ENCODE results near the gene DIDO1. TPM values are rescaled to one million over a fixed set of nuclear protein-coding genes. Genes with fewer than 3 reads are reported as not detected.

DIDO1 gene
- 58.5 and 61.2 TPM in 2 replicates for total RNA-seq

DNA sequence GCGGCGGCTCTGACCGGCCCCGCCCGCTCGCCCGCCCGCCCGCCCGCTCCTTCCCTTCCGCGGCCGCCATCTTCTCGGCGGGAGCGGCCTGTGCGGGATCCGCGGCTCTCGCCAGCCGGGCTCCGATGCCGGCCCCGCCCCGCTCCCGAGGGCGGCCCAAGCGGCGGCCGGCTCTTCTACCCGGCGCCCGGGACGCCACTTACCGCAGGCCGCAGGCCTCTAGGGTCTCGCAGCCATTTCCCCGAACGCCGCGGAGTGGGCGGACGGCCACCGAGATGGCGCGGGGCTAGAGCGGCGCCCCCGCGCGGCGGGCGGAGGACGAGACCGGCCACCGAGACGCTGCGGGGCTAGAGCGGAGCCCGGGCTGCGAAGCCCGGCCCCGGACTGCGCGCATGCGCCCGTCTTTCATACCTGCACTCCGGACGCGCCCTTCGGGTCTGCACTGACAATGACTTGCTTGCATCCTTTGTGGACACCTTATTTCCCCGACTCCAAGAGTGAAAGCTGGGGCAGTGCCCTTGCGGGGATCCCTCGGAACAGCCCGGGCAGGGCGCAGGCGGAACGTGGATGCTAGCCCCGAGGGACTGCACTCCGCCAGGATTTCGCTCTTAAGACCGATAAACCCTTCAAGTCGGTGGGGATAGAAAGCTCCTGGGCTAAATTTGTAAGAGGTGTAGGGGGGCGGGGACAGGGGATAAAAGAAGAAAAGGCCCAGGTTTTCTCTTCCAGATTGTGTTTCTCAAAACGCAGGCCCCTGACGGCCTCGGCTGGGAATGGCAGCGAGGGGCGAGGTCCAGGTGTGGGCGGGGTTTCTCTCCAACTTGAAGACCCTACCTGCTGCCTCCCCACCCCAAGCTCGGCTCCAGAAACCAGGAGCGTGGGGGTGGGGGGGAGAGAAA lies at the start of gene DIDO1:
Gene DIDO1, minus strand, starts transcription at position 277 of the 899 bp plus-strand sequence.
- intact Hi-C loops (cut with micrococcal nuclease): no loop called here
- peak; percentile 97 for DNase-seq
- Mint-ChIP-seq H3K9me3 (no peaks in the 10 kb centered on the region), H3K27me3 (no peaks in the 10 kb centered on the region), H3K36me3 (ENCODE audit: low read depth) (peaks cover 12% of the 10 kb centered on the region), H3K4me3 (peak within 1 kb of the TSS; percentile 85), H3K27ac (peak within 1 kb of the TSS; percentile 96), H3K4me1 (peaks cover 56% of the 10 kb centered on the region)

DNA sequence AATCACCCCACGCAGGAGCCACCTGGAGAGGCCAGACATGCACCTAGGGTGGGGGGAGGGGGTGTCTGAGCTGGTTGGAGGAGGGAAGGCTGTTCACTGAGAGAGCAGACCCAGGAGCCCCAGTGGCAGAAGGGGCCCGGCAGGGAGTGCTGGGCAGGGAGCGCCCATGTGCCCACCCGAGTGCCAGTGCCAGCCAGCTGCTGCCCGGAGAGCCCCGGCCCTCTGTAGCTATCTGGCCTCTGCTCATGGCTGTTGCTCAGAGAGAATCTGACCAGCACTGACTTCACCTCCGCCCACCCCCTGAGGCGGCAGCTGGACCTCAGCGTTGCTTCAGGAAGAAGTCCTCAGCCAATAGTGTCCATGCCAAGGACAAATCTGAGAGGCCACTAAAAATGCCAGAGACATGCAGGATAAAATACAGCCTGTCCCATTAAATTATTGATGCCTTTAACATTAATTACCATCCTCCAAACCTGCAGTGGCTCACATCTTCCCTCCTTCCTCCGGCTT lies 49.0 kb upstream of the DIDO1 start:
- peaks cover 29% of the 10 kb centered on the region for H3K4me1 Mint-ChIP-seq
- peaks cover 55% of the 10 kb centered on the region for H3K27me3 Mint-ChIP-seq
- no peaks in the 10 kb centered on the region for H3K36me3 Mint-ChIP-seq (ENCODE audit: low read depth)
- DNase-seq: no peak
- intact Hi-C loops (cut with micrococcal nuclease): no loop called here
- H3K4me3 Mint-ChIP-seq: no peak overlapping the region
- no peak overlapping the region for H3K27ac Mint-ChIP-seq
- no peaks in the 10 kb centered on the region for H3K9me3 Mint-ChIP-seq

DNA sequence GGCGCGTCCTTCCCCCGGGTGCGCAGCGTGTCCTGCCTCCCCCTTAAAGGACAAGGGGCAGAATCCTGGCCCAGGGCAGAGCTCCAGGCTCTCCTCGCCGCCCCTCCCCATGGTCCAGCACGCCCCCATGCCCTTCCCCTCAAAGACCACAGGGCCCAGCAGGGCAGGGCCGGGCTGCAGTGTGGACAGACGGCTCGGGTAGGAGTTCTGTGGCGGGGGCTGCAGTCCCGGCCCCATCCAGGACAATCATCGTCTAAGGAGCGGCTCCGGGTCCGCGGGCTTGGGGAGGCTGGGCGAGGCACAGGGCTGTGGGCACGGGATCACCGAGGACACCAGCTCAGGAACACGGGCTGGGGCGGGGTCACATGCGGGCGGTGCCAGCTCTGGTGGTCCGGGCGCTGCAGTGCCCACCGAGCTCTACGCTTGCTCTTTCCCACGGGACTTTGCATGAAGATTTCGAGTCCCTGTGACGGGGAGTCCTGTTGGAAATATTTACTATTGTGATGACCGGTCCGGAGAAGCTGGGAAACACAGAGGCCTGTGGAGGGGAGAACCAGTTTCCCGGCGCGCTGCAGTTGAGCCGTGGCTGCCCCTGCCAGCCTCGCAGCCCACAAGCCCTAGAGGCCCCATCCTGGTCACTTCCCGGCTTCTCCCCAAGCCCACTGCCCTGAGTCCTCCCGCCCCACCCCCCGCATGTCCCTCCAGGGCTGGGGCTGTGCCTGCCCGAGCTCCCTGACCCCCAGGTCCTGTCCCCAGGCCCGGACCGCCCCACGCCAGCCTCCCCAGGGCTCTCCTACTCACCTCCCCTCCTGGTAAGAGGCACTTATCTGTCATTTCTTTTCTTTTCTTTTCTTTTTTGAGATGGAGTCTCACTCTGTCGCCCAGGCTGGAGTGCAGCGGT lies 46.8 kb upstream of the DIDO1 start:
- Mint-ChIP-seq H3K36me3 (ENCODE audit: low read depth) (no peaks in the 10 kb centered on the region), H3K9me3 (no peaks in the 10 kb centered on the region), H3K27ac (peak overlapping the region; percentile 39), H3K4me3 (no peak overlapping the region), H3K27me3 (peaks cover 43% of the 10 kb centered on the region), H3K4me1 (peaks cover 25% of the 10 kb centered on the region)
- no peak for DNase-seq
- intact Hi-C loops (cut with micrococcal nuclease): loop anchor here (1.0 kb wide), 1 partner anchor 36 kb away; no protein-coding TSS in a partner anchor

DNA sequence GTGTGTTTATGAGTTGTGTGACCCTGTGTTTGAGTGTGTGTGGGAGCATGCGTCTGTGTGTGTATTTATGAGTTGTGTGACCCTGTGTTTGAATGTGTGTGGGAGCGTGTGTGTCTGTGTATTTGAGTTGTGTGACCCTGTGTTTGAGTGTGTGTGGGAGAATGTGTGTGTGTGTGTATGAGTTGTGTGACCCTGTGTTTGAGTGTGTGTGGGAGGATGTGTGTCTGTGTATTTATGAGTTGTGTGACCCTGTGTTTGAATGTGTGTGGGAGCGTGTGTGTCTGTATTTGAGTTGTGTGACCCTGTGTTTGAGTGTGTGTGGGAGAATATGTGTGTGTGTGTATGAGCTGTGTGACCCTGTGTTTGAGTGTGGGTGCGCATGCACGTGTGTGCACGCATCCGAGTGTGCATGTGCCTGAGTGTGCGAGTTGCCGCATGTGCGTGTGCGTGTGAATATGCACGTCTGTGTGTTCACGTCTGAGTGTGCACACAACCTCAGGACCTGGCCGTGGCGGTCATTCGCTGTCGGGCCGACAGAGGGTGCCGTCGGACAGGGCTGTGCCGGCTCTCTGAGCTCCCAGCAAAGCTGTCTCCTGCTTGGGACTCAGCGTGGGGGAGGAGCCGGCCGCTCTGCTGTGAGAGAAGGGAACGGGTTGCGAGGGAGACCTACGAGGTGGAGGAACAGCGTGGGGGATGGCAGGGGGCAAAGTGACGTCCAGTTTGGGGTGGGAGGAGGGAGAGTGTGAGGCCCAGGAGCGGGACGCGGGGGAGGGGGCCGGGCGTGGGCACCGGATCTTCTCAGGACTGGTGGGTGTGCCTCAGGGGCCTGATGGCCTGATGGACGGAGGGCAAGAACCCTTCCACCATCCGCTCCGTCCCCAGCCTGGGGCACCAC lies 45.9 kb upstream of the DIDO1 start:
- peak overlapping the region; percentile 56 for H3K4me3 Mint-ChIP-seq
- H3K27me3 Mint-ChIP-seq: peaks cover 43% of the 10 kb centered on the region
- intact Hi-C loops (cut with micrococcal nuclease): loop anchor here (1.0 kb wide), 1 partner anchor 37 kb away; no protein-coding TSS in a partner anchor
- peaks cover 20% of the 10 kb centered on the region for H3K4me1 Mint-ChIP-seq
- DNase-seq: peak; percentile 96
- H3K9me3 Mint-ChIP-seq: no peaks in the 10 kb centered on the region
- H3K36me3 Mint-ChIP-seq (ENCODE audit: low read depth): no peaks in the 10 kb centered on the region
- peak overlapping the region; percentile 29 for H3K27ac Mint-ChIP-seq

DNA sequence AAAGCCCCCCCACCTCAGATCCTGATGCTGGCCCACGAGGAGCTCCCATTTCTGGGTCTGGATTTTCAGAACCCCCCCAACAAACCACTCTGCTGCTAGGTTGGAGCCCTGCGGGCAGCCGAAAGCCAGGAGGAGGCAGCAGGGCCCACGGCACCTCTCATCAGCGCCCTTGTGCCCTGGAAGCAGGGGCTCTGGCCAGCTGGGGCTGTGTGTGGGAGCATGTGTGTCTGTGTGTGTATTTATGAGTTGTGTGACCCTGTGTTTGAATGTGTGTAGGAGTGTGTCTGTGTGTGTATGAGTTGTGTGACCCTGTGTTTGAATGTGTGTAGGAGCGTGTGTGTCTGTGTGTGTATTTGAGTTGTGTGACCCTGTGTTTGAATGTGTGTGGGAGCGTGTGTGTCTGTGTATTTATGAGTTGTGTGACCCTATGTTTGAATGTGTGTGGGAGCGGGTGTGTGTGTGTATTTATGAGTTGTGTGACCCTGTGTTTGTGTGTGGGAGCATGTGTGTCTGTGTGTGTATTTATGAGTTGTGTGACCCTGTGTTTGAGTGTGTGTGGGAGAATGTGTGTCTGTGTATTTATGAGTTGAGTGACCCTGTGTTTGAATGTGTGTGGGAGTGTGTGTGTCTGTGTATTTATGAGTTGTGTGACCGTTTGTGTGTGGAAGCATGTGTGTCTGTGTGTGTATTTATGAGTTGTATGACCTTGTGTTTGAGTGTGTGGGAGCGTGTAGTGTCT lies 45.1 kb upstream of the DIDO1 start:
- DNase-seq: no peak
- H3K4me3 Mint-ChIP-seq: no peak overlapping the region
- no peaks in the 10 kb centered on the region for H3K36me3 Mint-ChIP-seq (ENCODE audit: low read depth)
- no peaks in the 10 kb centered on the region for H3K9me3 Mint-ChIP-seq
- H3K27ac Mint-ChIP-seq: peak overlapping the region; percentile 11
- peaks cover 39% of the 10 kb centered on the region for H3K27me3 Mint-ChIP-seq
- peaks cover 17% of the 10 kb centered on the region for H3K4me1 Mint-ChIP-seq
- intact Hi-C loops (cut with micrococcal nuclease): no loop called here

DNA sequence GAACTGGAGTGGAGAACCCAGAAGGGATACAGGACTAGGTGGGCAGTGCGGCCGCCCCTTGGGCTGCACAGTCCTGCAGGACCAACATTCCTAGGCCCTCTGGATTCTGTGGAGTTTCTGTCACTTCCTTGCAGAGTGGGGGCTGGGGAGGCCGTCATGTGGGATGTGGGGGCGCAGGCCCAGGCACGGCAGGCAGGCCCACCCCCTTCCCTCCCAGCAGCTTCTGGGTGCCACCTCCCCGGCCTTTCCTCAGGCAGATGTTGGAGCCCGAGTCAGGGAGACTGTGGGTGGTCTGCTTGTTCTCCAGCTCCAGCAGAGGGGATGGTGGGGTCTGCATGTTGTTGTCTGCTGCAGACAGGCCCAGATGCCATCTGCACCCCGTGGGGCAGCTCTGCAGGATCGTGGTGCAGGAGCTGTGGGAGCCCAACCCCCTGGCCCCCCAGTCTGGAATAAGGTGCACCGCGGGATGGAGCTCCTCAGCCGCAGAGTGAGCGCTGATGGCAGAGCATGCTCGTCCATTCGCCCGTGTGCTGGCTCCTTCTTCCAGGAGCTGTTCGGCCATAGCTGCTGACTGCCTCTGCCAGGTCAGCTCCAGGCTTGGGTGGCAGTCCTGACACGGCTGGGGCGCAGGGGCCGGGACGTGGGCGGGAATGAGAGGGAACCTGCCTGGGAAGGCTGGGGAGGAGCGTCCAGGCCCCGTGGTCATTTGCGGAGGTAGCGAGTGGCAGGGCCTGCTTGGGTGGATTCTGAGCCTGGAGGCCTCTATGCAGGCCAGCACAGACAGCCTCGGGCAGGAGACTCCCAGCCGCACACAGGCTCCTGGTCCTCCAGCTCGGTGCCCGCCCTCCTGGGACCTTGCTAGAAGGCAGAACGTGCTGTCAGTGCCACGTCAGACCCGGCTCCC lies 44.3 kb upstream of the DIDO1 start:
- DNase-seq: no peak
- Mint-ChIP-seq H3K27me3 (peaks cover 35% of the 10 kb centered on the region), H3K4me1 (peaks cover 14% of the 10 kb centered on the region), H3K9me3 (no peaks in the 10 kb centered on the region), H3K27ac (no peak overlapping the region), H3K36me3 (ENCODE audit: low read depth) (peaks cover 1% of the 10 kb centered on the region), H3K4me3 (no peak overlapping the region)
- intact Hi-C loops (cut with micrococcal nuclease): no loop called here

DNA sequence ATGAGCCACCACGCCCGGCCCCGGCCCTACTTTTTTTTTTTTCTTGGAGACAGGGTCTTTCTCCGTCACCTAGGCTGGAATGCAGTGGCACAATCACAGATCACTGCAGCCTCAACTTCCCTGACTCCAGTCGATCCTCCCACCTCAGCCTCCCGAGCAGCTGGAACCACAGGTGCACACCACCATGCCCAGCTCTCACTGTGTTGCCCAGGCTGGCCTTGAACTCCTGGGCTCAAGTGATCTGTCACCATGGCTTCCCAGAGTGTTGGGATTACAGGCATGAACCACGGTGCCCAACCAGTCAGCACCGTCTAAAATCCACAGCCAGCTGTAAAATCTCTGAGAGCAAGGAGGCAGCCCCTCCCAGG lies 43.6 kb upstream of the DIDO1 start:
- H3K4me3 Mint-ChIP-seq: no peak overlapping the region
- DNase-seq: no peak
- H3K27me3 Mint-ChIP-seq: peaks cover 34% of the 10 kb centered on the region
- no peaks in the 10 kb centered on the region for H3K9me3 Mint-ChIP-seq
- H3K4me1 Mint-ChIP-seq: peaks cover 14% of the 10 kb centered on the region
- H3K27ac Mint-ChIP-seq: no peak overlapping the region
- intact Hi-C loops (cut with micrococcal nuclease): no loop called here
- peaks cover 1% of the 10 kb centered on the region for H3K36me3 Mint-ChIP-seq (ENCODE audit: low read depth)

DNA sequence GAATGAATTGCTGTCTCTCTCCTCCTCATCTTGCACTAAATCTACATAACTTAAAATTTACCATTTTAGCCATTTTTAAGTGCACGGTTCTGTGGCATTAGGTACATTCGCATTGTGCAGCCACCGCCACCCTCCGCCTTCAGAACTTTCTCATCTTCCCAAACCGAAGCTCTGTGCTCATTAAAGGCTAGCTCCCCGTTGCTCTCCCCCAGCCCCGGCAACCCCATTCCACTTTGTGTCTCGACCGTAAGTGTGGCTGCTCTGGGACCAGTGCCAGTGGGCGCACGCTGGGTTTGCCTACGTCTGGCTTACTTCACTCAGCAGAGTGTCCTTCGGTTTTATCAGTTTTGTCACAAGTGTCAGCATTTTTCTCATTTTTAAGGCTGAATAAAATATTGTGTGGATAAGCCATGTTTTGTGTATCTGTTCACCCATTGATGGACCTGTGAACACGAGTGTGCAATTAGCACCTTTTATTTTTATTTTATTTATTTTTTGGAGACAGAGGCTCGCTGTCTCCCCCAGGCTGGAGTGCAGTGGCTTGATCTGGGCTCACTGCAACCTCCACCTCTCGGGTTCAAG lies 43.0 kb upstream of the DIDO1 start:
- no peak for DNase-seq
- peaks cover 1% of the 10 kb centered on the region for H3K36me3 Mint-ChIP-seq (ENCODE audit: low read depth)
- H3K27ac Mint-ChIP-seq: no peak overlapping the region
- H3K4me3 Mint-ChIP-seq: no peak overlapping the region
- H3K27me3 Mint-ChIP-seq: peaks cover 28% of the 10 kb centered on the region
- H3K9me3 Mint-ChIP-seq: no peaks in the 10 kb centered on the region
- intact Hi-C loops (cut with micrococcal nuclease): no loop called here
- peaks cover 14% of the 10 kb centered on the region for H3K4me1 Mint-ChIP-seq

DNA sequence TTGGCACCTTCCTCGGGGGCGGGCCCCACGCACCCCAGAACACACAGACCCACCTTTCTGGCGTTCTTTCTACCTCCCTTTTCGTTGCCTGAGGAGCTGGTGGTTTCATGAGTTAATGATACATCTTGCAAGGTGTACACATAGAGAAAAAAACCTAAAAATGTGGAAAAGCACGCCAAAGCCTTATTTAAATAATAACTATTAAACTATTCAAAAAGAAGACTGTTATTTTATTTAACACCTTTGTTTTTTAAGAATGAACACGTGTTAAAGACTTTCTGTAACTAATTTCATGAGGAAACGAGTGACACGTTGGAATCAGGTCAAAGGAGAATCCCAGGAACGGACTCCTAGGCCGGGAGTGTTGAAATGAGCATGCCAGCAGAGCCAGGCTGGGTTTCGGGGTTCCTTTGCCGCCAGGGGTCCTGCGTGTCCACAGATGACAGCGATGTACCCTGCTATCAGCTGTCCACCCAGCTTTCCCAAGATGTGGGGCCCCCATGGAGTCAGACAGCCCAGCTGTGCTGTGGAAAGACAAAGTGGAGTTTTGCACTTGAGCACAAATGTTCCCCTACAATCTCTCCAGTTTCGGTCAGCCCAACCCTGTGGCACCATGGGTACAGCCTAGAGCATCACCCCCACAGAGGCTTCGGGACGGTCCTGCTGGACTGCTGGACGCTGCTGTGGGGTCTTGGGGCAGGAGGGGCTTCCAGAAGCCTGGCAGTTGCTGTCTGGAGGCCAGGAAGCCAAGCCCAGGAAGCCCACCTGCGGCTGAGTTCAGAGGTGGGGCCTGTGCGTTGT lies 42.3 kb upstream of the DIDO1 start:
- H3K9me3 Mint-ChIP-seq: no peaks in the 10 kb centered on the region
- no peak overlapping the region for H3K4me3 Mint-ChIP-seq
- peaks cover 1% of the 10 kb centered on the region for H3K36me3 Mint-ChIP-seq (ENCODE audit: low read depth)
- intact Hi-C loops (cut with micrococcal nuclease): no loop called here
- peaks cover 14% of the 10 kb centered on the region for H3K4me1 Mint-ChIP-seq
- H3K27me3 Mint-ChIP-seq: peaks cover 21% of the 10 kb centered on the region
- no peak overlapping the region for H3K27ac Mint-ChIP-seq
- no peak for DNase-seq

DNA sequence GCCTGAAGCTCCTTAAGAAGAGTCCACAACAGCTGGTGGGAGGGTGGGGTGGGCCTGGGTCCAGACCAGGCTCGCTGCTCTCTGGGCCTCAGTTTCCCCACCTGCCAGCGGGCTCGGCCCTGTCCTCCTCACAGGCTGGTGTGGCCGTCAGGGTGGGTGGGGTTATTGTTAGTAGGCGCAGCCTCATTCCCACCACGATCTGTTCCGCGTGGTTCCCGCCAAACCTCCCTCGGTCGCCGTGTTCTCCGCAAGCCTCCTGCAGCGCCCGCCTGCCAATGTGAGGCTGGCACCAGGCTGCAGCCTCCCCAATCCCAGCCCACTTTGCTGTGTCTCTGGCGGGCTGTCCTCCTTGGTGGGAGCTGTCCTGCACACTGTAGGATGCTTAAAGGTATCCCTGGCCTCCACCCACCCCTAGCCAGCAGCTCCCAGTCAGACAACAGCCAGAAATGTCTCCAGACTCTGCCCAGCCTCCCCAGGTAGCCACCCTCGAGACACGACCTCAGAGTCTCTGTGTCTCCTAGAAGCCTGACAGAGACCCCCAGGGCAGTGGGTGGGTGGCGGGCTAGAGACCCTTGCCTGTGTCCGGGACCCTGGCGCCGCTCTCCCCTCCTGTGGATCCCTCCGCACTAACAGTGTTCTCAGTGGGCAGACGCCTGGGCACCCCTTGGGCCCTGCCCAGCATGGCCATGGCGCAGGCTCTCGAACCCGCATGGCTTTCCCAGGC lies 41.5 kb upstream of the DIDO1 start:
- peaks cover 16% of the 10 kb centered on the region for H3K27me3 Mint-ChIP-seq
- H3K27ac Mint-ChIP-seq: no peak overlapping the region
- intact Hi-C loops (cut with micrococcal nuclease): no loop called here
- no peak overlapping the region for H3K4me3 Mint-ChIP-seq
- peaks cover 12% of the 10 kb centered on the region for H3K4me1 Mint-ChIP-seq
- no peak for DNase-seq
- H3K36me3 Mint-ChIP-seq (ENCODE audit: low read depth): peaks cover 1% of the 10 kb centered on the region
- no peaks in the 10 kb centered on the region for H3K9me3 Mint-ChIP-seq

DNA sequence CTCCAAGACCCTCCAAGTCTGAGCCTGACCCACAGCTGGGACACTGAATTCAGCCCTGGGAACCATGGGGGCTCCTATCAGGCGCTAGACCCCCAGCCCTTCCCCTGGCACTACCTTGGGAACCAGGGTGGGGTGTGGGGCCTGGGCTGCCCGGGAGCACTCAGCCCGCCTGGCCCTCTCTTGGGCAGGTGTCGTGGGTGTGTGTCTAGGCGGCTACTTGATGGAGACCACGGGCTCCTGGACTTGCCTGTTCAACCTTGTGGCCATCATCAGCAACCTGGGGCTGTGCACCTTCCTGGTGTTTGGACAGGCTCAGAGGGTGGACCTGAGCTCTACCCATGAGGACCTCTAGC lies 40.8 kb upstream of the DIDO1 start:
- H3K27me3 Mint-ChIP-seq: peaks cover 12% of the 10 kb centered on the region
- no peak overlapping the region for H3K4me3 Mint-ChIP-seq
- no peak for DNase-seq
- intact Hi-C loops (cut with micrococcal nuclease): no loop called here
- peaks cover 1% of the 10 kb centered on the region for H3K36me3 Mint-ChIP-seq (ENCODE audit: low read depth)
- peaks cover 7% of the 10 kb centered on the region for H3K4me1 Mint-ChIP-seq
- no peak overlapping the region for H3K27ac Mint-ChIP-seq
- no peaks in the 10 kb centered on the region for H3K9me3 Mint-ChIP-seq
